G401 (cell line): ENCODE data around the gene PTPRN2. TPM values are rescaled to one million over a fixed set of nuclear protein-coding genes. Genes with fewer than 3 reads are reported as not detected.

Source experiments
- DNase-seq: peaks from one replicate; pipeline ENCODE4 v3.0.0-alpha.2; 2015; ENCODE audit warnings: low spot score
- in situ Hi-C: cut with HindIII; loops from 2 replicates; pipeline ENCODE4 v1.10.0; 2016; ENCODE audit warnings: low sequenced_read_pairs, mixed read lengths
- total RNA-seq: library from RNA; depleted of rRNA; stranded (reverse); fragments of >200 nt; shearing (Covaris generic); gene quantifications from 2 replicates; pipeline ENCODE4 v1.2.3, GENCODE V29; 2014

Gene PTPRN2
- total RNA-seq, 1 experiment from 2014 or later: not detected

DNA sequence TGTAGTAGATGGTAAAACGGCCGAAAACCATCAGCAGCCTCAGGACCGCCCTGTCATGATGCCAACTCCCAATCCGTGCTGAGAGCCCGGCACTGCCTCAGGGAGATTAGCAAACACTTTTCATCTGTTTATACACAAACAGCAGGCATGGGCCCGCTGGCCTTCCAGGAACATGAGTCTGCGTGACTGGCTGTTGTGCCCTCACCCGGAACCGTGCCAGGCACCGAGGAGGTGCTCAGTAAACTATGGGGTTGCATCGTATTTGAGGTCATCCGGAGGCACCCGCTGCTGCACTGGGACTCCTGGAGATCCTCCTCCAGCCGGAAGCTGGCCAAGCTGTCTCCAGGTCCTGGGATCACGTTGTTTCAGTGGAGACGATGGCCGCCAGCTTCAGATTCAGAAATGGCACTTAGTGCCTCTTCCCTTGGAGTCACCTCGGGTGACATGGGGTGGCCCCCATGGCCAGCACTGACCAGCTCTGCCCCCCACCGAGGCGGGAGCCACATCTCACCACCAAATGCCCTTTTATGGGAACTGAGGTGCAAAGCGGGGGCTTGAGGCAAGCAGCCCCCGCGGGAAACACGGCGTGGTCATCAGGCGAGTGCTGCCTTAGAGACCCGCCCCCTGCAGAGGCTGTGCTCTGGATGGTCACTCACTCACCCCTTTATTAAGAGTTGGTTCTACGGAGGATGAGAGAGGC is 585.9 kb downstream of the PTPRN2 start:
- peak; percentile 14 for DNase-seq

DNA sequence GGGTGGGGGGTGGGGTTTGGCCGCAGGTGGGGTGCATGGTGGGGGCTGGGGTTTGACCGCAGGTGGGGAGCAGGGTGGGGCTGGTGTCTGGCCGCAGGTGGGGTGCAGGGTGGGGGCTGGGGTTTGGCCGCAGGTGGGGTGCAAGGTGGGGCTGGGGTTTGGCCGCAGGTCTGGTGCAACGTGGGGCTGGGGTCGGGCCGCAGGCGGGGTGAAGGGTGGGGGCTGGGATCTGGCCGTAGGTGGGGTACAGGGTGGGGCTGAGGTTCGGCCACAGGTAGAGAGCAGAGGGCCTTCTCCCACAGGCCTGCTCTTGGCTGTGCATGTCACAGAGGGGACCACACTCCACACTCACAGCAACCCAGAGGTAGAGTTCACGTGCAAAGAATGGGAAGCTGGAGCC is 586.6 kb downstream of the PTPRN2 start:
- in situ Hi-C loops: no loop called here
- no peak for DNase-seq

More for the DNA sequence above, 585.9 kb downstream of the PTPRN2 start:
- in situ Hi-C loops: no loop called here

DNA sequence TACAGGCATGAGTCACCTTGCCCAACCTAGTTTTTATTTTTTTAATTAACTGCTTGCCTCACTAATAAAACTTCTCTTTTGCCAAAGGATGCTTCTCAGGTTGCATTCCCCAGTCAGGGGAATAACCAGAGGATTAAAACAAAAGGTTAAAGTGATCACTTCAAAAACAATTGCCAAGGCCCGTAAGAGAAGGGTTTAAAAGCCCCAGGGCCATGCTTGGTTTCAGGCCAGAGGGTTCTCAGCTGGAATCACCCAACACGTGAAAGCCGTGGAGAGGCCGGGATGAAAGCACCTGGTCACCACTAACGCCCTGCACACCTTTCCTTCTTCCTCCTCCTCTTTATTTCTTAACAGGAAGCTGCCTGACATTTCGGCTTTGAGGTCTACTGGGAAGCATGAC is 587.5 kb downstream of the PTPRN2 start:
- no peak for DNase-seq
- in situ Hi-C loops: no loop called here

DNA sequence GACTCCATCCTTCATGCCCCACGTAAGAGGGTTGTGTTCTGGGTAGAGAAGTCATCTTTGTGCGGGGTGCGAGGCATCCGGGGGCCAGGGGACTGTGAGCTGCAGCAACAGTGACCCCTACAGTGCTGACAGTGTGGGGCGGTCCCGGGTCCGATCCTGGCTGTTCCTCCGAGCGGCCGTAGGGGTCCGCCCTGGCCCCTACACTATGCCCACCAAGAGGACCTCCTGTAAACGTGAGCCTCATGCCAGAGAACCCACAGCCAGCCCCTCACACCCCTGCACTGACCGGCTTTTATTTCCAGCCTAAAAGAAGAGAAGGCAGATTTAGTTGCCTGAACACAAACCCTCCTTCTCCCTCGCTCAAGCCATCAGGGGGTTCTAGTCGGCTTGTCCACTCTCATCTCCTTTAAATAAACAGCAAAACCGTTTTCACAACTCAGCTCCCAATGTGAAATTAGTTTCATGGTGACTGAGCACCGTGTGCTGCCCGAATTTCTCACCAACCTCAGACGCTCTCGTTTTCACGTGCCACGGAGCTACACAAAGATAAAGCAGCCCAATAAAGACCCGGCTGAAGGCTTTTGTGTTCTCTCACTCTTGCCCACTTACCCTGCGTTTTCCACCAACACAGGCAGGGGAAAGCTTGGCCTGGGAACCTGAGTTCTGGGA is 588.6 kb downstream of the PTPRN2 start:
- no peak for DNase-seq
- in situ Hi-C loops: no loop called here

DNA sequence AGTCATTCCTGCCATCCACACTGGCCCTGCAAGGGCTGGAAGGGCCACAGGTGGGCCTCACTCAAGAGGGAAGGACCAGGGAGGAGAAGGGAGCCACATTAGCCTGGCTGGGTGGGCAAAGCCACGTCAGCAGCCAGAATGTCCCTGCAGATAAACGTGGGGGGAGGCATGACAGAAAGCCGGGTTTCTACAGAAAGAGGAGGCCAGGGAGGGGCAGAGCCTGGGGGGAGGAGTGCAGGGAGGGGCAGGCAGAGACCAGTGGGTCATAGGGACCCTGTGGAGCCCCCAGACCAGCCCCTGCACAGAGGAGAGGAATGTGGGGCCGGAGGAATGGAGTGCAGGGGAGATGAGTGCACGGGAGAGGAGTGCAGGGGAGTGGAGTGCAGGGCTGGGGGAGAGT is 590.2 kb downstream of the PTPRN2 start:
- in situ Hi-C loops: no loop called here
- no peak for DNase-seq

DNA sequence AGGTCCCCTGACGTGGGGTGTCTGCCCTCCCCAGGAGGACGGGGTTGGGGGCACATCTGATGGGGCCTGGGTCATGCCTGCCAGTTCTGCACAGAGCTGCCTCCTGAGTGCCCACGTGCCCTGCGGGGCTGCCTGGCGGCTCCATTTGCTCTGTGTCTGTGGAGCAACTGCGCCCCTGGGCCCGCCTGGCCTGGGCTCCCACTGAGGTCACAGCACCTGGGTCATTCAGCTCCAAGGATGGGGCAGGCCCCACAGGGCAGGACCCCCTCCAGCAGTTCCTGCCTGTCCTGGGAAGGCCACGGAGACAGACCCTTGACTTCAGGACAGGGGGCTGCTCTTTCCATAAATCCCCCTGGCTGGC is 590.6 kb downstream of the PTPRN2 start:
- DNase-seq: no peak
- in situ Hi-C loops: no loop called here

DNA sequence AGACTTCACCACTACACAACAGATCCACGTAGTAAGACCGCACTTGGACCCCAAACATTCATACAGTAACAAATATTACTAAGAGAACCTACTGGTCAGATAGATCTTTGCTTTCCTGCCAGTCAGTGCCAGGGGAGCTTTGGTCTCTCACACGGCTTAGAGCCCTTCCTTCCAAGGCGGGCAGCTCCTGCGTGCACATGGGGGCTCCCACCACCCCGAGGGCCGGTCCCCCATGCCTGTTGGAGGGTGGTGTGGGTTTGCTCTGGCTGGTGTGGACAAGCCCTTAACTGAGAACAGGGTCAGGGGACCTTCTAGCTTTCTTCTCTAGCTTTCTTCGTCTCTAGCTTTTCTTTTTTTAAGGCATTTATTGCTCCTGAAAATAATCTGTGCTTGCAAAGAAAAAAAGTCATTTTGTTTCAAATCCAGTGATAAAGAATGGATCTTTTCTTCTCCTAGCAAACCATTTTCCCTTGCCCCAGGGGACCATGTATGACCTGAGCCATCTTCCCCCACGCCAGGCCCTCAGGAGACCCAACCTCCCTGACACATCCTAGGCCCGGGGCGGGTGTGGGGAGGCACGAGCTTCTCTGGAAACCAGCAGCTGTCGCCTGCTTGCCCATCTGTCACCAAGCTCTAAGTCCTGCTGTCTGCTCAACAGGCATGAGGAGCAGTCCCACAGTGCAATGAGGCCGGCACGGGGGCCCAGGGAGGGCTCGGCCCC is 591.1 kb downstream of the PTPRN2 start:
- in situ Hi-C loops: no loop called here
- DNase-seq: no peak

DNA sequence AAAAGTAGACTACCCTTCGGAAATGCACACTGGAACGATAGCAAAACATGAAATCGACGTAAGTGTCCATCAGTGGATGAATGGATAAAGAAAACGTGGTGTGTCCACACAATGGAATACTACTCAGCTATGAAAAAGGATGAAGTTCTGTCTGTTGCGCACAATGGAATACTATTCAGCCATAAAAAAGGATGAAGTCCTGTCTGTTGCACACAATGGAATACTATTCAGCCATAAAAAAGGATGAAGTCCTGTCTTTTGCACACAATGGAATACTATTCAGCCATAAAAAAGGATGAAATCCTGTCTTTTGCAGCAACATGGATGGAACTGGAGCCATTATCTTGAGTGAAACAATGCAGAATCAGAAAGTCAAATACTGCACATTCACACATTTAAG is 591.8 kb downstream of the PTPRN2 start:
- no peak for DNase-seq
- in situ Hi-C loops: no loop called here

DNA sequence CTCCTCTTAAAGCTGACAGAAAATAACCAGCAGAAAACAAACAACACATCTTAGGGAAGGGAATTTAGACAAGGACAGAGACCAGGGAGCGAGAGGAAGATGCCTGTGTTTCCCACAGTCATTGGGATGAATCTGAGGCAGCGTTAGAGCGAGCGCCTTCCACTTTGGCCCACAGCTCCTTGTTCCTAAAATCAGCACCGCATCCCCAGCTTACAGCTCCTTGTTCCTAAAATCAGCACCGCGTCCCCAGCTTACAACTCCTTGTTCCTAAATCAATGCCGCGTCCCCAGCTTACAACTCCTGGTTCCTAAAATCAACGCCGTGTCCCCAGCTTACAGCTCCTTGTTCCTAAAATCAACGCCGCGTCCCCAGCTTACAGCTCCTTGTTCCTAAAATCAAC is 593.3 kb downstream of the PTPRN2 start:
- no peak for DNase-seq
- in situ Hi-C loops: no loop called here

DNA sequence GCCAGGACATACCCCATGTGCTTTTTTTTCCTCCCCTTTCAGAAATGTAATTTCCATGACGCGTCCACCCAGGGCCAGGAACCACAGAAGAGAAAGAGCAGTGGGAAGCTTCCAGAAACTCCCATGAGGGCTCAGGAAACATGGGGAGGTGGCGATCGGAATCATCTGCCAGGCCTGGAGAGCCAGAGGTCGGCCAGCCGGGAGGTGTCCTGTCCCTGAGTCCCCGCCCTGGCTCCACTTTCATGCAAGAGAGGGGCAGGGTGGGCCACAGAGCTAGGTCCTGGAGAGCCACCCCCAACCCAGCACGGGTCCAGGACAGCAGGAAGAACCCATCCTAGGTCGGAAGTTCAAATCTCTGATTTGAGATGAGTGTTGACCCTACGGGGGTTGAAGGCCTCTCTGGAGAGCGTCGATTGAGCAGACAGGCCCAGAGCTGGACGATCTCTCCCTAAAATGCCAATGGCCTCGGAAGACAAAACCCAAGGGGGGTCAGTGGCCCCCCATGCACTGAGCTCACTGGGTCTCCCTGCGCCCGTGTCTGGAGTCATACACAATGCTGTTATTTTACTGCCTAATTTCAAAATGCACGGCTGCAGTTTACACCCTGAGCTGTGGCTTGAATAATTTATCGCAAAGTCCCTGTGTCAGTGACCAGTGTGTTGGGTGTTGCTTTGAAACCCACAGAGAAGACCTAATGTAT is 594.1 kb downstream of the PTPRN2 start:
- no peak for DNase-seq
- in situ Hi-C loops: no loop called here

DNA sequence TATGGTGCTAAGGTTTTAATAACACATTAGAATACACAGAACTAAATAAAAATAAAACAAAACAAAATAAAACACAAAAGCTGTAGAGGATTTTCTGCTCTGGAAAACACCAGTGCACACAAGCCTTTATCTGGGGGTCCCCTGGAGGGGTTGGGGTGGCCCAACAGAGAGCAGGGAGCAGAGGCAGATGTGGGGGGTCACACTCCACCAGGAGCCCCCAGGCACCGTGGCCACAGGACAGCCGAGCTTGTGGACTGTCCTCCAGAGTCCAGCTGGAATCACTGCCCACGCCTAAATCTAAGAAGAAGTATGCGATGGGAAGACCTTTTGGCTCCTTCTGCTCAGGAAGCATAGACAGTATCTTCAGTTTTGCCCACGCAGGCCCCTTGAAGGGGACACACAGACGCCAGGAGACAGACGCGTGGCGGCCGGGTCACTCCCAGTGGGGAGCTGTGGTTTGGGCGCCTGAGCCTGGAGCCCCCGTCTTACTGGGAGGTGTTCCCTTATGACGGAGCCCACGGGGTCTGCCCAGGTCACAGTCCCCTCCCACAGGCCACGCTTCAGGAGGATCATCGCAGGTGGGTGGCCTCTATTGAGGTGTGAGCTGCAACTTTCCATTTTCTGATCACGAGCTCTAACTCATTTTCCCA is 595.0 kb downstream of the PTPRN2 start:
- no peak for DNase-seq

DNA sequence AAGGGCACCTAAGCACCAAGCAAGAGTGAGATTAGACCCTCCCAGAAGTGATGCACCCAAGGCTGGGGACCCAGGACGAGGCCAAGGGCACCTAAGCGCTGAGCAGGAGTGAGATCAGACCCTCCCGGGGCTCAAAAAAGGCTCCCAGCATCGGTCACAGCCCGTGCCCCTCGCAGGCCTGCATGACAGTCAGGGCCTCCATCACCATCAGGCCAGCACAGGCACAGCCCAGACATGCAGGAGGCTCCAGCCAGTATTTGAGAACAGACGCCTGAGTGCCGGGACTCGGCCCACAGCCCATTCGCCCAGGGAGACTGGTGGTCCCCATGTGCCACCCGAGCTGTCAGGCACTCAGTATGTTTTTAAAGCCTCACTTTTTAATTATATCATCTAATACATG is 595.9 kb downstream of the PTPRN2 start:
- DNase-seq: no peak
- in situ Hi-C loops: no loop called here

More for the DNA sequence above, 595.0 kb downstream of the PTPRN2 start:
- in situ Hi-C loops: no loop called here

DNA sequence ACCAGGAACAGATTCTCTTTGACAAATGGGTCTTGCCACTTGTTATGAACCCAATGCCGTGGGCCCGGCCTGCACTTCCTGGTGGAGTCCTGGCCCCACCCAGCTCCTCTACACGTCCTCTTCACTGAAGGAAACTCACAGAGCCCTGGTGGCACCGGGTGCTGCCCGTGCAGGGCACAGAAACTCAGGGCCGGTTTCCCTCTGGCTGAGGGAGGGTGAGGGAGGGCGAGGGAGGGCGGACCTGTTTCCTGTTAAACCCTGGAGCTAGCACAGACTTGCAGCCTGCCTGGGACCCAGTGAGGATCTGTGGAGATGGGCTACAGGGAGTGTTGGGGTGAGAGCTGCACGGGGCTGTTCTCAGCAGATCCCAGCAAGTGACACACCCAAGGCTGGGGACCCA is 596.3 kb downstream of the PTPRN2 start:
- in situ Hi-C loops: no loop called here
- DNase-seq: no peak

DNA sequence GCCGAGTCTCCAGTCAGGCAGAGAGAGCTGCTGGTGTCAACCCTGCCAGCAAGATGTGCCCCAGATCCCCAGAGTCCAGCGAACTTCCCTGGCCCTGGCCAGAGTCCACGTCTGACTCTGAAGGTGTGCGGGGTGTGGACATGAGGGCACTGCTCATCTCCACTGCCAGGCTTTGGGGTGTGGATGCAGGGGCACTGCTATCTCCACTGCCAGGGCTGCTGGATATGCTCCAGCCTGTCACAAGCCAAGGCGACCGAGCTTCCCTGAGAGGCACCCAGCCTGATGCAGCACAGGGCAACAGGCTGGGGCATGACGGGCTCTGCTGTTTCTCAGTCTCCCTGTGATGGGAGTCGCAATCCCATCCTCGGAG is 596.8 kb downstream of the PTPRN2 start:
- in situ Hi-C loops: no loop called here
- no peak for DNase-seq

DNA sequence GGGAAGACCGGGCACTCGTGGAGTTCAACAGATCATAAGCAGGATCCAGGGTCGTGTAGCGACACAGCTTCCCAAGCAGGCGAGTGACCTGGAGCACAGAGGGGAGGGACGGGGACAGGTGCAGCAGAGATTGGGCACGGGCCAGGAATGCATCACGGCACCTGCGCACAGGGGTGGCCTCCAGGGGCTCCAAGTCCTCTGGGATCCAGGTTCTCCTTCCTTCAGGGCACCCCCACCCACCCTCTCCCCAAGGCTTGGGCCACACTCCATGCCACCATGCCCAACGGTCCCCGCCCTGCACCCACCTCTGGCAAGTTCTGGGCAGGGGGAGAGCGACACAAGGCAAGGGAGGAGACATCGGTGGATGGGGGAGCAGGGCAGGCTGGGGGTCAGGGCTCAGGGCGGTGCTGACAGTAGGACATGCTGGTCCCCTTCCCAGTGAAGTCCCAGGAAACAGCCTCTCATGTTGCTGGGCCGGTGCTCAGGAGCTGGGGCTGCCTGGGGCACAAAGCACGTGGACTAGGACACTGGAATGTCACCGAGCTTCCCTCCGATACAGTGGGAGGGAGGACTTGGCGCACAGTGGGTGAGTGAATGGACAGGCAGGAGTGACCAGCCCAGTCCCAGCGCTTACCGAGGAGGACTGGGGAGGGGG is 597.3 kb downstream of the PTPRN2 start:
- in situ Hi-C loops: no loop called here
- no peak for DNase-seq

DNA sequence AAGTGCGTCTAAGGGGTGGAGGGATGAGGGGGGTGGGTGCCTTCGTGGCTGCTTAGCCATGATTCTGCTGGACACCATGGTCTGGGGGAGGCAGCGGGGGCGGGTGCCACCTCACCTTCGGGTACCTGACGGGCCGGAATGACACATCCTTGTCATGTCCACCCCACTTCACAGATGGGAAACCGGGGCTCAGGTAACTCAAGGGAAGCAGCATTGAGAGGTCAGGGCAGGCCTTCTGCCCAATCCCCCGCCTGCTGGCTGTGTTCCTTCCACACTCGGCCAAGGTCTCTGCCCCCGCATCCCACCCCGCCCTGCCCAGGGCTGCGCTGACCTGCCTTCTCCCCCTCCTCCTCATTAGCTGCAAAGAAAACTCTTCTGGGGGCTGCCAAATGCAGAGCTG is 598.0 kb downstream of the PTPRN2 start:
- DNase-seq: no peak
- in situ Hi-C loops: no loop called here

DNA sequence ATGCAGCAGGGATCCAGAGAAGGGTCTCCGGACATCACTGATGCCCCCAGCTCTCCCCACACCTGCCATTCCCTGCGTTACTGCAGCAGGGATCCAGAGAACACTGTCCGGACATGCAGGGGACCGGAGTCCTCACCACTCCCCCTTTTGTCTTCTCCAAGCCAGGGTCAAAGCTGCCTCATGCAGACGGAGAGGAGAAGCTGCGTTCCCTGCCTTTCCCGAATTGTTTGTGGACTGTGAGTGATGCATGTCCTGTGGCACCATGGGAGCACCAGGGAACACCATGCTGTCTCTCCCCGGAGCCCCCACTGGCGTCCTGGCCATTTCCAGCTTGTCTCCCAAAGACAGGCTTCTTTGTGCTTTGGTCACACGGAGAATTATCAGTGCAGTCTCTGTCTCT is 599.7 kb downstream of the PTPRN2 start:
- in situ Hi-C loops: no loop called here
- DNase-seq: no peak

DNA sequence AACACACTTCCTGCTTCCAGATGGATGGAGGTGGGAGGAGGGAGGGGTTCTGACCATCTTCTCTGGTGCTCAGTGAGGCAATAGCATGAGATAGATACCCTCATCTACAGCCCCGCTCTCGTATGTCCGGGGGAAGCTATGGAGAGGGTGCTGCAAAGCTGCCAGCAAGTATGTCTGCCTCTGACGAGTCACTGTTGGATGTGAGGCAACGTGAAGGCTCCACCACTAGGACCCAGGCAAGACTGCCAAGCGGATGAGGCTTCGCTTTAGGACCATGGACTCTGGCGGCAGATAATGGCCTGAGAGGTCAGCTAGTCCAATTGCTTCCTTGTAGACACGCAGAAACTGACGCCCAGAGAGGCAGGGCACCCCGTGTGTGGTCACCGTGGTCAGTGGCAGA is 601.6 kb downstream of the PTPRN2 start:
- DNase-seq: no peak
- in situ Hi-C loops: no loop called here

DNA sequence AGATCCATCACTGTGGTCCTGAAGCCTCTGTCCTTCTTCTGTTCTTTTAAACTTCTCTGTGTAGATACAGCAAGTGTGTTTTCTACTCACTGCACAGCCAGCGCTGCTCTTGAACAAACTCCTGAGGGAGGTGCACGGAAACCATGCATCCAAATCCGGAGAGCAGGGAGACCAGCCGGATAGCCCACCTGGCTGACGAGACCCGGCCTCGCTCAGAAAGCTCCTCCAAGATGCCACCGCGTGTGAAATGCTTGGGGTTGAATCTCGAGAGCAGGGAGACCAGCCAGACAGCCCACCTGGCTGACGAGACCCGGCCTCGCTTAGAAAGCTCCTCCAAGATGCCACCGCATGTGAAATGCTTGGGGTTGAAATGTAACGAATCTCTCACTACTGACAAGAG is 602.0 kb downstream of the PTPRN2 start:
- no peak for DNase-seq
- in situ Hi-C loops: no loop called here
